DOHH2 (cell line): ENCODE measurements around the gene CDK13.

Source experiments
- EZH2phosphoT487 ChIP-seq: fragments of 200-600 bp; sonication (generic); IDR thresholded peaks from 2 replicates; pipeline ENCODE4 v1.6.1; 2017; ENCODE audit warnings: borderline replicate concordance, mild to moderate bottlenecking, antibody characterized with exemption, low read length, moderate library complexity, mixed read lengths
- TF ChIP-seq, protein P1 (sequence below): fragments of 200-600 bp; sonication (generic); IDR thresholded peaks from one replicate; pipeline ENCODE4 v1.5.1; 2014; ENCODE audit warnings: antibody characterized with exemption, mild to moderate bottlenecking, low read depth, low read length; ENCODE audit not compliant: poor library complexity, severe bottlenecking

GRCh38 chr7:40015790-40016296 is 65.8 kb downstream of the CDK13 start:
- TF ChIP-seq, protein P1, sequence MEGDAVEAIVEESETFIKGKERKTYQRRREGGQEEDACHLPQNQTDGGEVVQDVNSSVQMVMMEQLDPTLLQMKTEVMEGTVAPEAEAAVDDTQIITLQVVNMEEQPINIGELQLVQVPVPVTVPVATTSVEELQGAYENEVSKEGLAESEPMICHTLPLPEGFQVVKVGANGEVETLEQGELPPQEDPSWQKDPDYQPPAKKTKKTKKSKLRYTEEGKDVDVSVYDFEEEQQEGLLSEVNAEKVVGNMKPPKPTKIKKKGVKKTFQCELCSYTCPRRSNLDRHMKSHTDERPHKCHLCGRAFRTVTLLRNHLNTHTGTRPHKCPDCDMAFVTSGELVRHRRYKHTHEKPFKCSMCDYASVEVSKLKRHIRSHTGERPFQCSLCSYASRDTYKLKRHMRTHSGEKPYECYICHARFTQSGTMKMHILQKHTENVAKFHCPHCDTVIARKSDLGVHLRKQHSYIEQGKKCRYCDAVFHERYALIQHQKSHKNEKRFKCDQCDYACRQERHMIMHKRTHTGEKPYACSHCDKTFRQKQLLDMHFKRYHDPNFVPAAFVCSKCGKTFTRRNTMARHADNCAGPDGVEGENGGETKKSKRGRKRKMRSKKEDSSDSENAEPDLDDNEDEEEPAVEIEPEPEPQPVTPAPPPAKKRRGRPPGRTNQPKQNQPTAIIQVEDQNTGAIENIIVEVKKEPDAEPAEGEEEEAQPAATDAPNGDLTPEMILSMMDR = no peak
- no peak for TF ChIP-seq EZH2phosphoT487
